ENCODE data around the gene SPATA9. TPM values are rescaled to one million over a fixed set of nuclear protein-coding genes. Genes with fewer than 3 reads are reported as not detected.
"Not testable (repeated sequence)": the region's sequence is repeated elsewhere in the genome, so short reads cannot be mapped to it uniquely, and the experiment has no call there.

SPATA9 gene
- total RNA-seq, 2 donors from 2014 or later, result 0.36 TPM; not detected in 1

DNA sequence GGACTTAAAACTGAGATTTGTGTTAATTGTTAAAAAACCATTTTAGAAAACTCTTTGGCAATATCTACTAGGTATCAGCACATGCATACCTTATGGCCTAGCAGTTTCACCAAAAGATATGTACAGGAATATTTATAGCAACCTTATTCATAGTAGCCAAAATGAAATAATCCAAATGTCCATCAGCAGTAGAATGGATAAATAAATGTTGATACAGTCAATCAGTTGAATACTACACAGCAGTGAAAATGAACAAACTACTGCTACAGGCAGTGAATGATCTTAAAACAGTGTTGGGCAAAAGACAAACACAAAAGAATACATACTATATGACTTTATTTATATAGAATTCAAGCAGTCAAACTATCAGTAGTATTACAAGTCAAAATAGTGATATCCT is 19.8 kb downstream of the SPATA9 start:
- no peaks in the 10 kb centered on the region for H3K9me3 Mint-ChIP-seq
- no peaks in the 10 kb centered on the region for H3K36me3 Mint-ChIP-seq (ENCODE audit: insufficient read depth in 2 of 2)
- no peak overlapping the region for H3K27ac Mint-ChIP-seq
- H3K27me3 Mint-ChIP-seq (ENCODE audit: low read depth), result no peaks in the 10 kb centered on the region
- no peak overlapping the region for H3K4me3 Mint-ChIP-seq
- no peak for DNase-seq
- no peak for ATAC-seq (replicated peaks in 1 of 2)
- H3K4me1 Mint-ChIP-seq (ENCODE audit: low read depth), result no peaks in the 10 kb centered on the region

DNA sequence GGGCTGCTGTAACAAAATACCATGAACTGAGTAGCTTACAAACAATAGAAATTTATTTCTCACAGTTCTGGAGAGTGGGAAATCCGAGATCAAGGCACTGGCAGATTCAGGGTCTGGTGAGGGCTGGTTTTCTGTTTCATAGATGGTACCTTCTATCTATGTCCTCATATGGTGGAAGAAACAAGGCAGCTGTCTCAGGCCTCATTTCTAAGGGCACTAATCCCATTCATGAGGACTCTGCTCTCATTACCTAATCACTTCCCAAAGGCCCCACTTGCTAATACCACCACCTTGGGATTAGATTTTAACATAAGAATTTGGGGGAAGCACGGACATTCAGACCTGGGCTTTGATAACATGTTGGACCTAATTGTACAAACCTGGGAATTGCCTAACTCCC is 22.7 kb downstream of the SPATA9 start:
- Mint-ChIP-seq H3K36me3 (ENCODE audit: insufficient read depth in 2 of 2) (no peaks in the 10 kb centered on the region), H3K27ac (no peak overlapping the region), H3K4me3 (no peak overlapping the region), H3K27me3 (ENCODE audit: low read depth) (no peaks in the 10 kb centered on the region), H3K9me3 (no peaks in the 10 kb centered on the region), H3K4me1 (ENCODE audit: low read depth) (no peaks in the 10 kb centered on the region)
- DNase-seq (no peak), ATAC-seq (replicated peaks in 1 of 2) (no peak)

DNA sequence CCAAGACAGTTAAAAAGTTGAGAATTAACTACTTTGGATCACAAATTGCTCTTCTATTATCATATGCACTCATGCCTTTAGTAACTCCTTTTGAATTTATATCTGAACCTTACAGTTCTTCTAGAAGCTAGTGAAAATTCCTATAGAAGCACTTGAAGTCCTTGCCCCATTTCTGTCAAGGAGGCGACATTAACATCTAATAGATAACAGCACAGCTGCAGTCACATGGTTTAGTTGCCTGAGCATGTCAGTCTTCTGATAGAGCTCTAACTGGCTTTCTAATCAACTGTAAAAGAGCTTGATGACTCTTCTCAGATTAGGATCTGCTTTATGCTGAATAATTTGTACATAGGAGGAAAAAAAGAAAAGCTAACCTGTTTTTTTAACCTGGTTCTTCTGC is 27.2 kb downstream of the SPATA9 start:
- peaks cover 0 to 3% of the 10 kb centered on the region in 2 donors for H3K36me3 Mint-ChIP-seq (ENCODE audit: insufficient read depth in 2 of 2)
- H3K4me3 Mint-ChIP-seq, result no peak overlapping the region
- DNase-seq, result no peak

DNA sequence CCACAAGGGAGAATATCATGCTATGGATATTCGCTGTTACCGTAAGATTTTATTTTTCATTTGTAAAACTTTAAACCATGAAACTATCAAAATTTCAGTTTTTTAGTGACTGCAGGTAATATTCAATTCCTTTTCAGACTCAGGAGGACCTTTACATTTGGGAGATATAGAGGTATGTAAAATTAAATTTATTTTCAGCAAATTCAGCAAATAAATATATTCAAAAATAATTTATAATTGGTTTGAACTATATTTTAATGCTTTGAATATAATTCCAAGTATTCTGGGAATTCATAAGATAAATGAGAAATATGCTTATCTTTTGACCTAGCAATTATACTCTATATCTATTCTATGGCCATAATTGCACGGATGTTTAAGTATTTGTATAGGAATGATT is 28.6 kb downstream of the SPATA9 start:
- Mint-ChIP-seq H3K27ac (no peak overlapping the region), H3K36me3 (ENCODE audit: insufficient read depth in 2 of 2) (peaks cover 0 to 3% of the 10 kb centered on the region in 2 donors), H3K4me3 (no peak overlapping the region), H3K4me1 (ENCODE audit: low read depth) (no peaks in the 10 kb centered on the region), H3K27me3 (ENCODE audit: low read depth) (no peaks in the 10 kb centered on the region), H3K9me3 (no peaks in the 10 kb centered on the region)
- DNase-seq, result no peak
- no peak for ATAC-seq (replicated peaks in 1 of 2)

More for the DNA sequence above, 27.2 kb downstream of the SPATA9 start:
- no peaks in the 10 kb centered on the region for H3K27me3 Mint-ChIP-seq (ENCODE audit: low read depth)
- no peak overlapping the region for H3K27ac Mint-ChIP-seq
- H3K9me3 Mint-ChIP-seq, result no peaks in the 10 kb centered on the region
- no peak for ATAC-seq (replicated peaks in 1 of 2)
- no peaks in the 10 kb centered on the region for H3K4me1 Mint-ChIP-seq (ENCODE audit: low read depth)

DNA sequence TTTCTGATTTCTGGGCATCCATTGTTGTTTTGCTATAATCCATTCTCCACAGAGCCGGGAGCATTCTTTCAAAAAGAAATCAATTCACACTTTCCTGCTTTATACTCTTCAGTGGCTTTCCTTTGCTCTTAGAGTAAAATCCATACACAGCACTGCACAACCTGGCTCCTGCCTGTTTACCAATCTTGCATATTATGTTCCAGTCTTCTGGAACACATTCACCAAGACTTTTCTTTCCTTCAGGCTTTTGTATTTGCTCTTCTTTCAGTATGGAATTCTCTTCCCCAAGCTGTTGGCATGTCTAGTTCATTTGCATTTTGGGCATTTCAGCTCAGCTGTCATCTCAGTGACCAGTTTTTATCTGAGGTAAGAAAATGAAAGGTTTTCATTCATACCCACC is 29.9 kb downstream of the SPATA9 start:
- Mint-ChIP-seq H3K4me1 (ENCODE audit: low read depth) (peaks cover 5% of the 10 kb centered on the region), H3K27me3 (ENCODE audit: low read depth) (no peaks in the 10 kb centered on the region), H3K4me3 (no peak overlapping the region), H3K9me3 (no peaks in the 10 kb centered on the region), H3K27ac (no peak overlapping the region), H3K36me3 (ENCODE audit: insufficient read depth in 2 of 2) (peaks cover 0 to 3% of the 10 kb centered on the region in 2 donors)
- ATAC-seq (replicated peaks in 1 of 2) (no peak), DNase-seq (no peak)

DNA sequence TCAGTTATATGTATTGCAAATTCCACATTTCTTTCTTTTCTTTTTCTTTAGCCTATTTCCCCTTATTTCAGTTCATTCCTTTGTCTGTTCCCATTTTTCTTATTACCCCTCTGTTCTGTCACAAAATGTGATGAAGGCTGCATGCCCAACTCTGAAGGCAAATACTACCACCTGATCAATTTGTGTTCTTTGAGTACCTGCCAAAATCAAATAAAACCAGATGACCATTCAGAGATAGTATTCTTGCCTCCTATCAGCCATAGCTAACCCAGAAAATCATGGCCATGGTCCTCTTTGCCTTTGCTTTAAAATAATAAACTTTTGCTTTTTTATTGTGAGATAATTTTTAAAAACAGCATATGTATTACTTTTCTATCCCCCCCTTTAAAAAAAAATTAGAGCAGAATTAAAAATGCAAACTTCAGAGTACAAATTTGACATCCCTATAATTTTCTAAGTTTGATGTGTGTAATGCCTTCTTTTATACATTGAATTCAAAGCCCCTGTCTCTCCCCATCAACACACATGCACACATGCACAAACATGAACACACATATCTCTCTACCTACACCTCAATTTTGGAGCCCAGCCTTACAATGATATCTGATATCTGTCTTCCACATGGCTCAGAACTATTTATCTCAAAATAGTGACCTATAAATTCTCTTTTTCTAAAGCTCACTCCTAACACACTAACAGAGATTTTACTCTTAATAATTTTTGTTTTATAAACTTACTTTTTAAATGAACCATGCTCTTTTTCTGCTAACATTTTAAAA is 32.8 kb downstream of the SPATA9 start:
- ATAC-seq (replicated peaks in 1 of 2) (no peak), DNase-seq (no peak)
- no peaks in the 10 kb centered on the region for H3K9me3 Mint-ChIP-seq
- peaks cover 19% of the 10 kb centered on the region for H3K4me1 Mint-ChIP-seq (ENCODE audit: low read depth)
- H3K4me3 Mint-ChIP-seq, result no peak overlapping the region
- no peaks in the 10 kb centered on the region for H3K27me3 Mint-ChIP-seq (ENCODE audit: low read depth)
- H3K36me3 Mint-ChIP-seq (ENCODE audit: insufficient read depth in 2 of 2), result peaks cover 0 to 3% of the 10 kb centered on the region in 2 donors
- H3K27ac Mint-ChIP-seq, result no peak overlapping the region

DNA sequence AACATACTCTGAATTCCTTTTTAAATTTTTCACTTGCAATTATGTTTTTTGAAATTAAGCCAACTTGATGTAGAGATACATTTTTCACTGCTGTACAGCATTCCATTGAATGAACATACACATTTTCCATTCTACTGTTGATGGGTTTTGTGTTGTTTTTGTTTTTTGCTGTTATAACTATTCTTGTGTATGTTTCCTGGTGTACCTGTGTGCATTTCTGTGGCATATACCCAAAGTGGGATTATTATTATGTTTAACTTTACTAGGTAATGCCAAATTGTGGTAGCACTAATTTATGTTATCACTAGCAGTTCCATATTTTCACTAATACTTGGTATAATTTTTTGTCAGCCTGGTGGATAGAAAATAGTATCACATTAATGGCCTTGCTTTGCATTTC is 33.5 kb downstream of the SPATA9 start:
- no peak for ATAC-seq (replicated peaks in 1 of 2)
- Mint-ChIP-seq H3K4me3 (peak overlapping the region in 1 of 2 donors; percentile 9), H3K27me3 (ENCODE audit: low read depth) (no peaks in the 10 kb centered on the region), H3K4me1 (ENCODE audit: low read depth) (peaks cover 25% of the 10 kb centered on the region), H3K27ac (no peak overlapping the region), H3K36me3 (ENCODE audit: insufficient read depth in 2 of 2) (peaks cover 0 to 3% of the 10 kb centered on the region in 2 donors), H3K9me3 (no peaks in the 10 kb centered on the region)
- DNase-seq, result no peak

DNA sequence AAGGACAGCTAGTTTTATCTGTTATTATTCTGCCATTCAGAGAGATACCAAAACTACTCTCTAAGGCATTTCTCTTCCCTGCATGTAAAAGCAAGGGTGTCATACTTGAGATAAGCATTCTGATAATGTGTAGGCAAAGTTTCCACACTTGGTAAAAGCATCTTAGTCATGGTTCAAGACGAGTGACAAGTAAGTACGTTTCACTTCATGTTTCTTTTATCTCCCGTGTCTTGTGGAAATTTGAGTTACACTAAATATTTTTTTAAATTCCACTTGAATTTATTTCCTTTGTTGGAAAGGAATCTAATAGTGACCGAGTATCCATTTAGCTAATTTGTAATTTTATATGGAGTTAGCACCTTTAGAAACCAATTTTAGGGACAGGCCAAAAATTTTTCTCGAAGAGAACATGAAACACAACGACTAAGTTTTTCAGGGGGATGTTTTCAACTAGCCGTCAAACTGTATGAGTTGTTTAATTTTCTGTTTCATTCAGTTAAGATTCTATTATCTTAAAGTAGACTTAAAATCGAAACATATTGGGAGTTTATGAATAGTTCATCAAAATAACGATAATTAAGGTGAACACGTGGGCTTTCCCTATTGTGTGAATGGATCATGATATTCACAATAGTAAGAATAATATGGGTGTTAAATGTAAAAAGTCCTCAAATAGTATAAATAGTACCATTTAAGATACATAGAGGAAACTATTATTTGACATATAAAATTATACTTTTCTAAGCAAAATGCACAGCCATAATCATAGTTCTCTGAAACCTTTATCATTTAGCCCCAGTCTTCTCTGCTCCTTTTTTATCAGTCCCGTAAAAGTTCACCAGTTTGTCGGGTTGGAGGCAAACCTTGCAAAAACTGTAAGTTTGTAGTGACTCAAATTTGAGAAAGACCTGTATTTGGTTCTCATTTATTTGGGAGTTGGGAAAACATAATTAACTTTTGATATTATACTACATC is 34.6 kb downstream of the SPATA9 start:
- Mint-ChIP-seq H3K27ac (peak overlapping the region; percentile 91), H3K4me3 (peak overlapping the region; percentile 81 to 86), H3K9me3 (no peaks in the 10 kb centered on the region), H3K4me1 (ENCODE audit: low read depth) (peaks cover 29% of the 10 kb centered on the region), H3K36me3 (ENCODE audit: insufficient read depth in 2 of 2) (peaks cover 0 to 3% of the 10 kb centered on the region in 2 donors), H3K27me3 (ENCODE audit: low read depth) (no peaks in the 10 kb centered on the region)
- ATAC-seq (replicated peaks in 1 of 2) (peak; percentile 34 to 36), DNase-seq (no peak)

DNA sequence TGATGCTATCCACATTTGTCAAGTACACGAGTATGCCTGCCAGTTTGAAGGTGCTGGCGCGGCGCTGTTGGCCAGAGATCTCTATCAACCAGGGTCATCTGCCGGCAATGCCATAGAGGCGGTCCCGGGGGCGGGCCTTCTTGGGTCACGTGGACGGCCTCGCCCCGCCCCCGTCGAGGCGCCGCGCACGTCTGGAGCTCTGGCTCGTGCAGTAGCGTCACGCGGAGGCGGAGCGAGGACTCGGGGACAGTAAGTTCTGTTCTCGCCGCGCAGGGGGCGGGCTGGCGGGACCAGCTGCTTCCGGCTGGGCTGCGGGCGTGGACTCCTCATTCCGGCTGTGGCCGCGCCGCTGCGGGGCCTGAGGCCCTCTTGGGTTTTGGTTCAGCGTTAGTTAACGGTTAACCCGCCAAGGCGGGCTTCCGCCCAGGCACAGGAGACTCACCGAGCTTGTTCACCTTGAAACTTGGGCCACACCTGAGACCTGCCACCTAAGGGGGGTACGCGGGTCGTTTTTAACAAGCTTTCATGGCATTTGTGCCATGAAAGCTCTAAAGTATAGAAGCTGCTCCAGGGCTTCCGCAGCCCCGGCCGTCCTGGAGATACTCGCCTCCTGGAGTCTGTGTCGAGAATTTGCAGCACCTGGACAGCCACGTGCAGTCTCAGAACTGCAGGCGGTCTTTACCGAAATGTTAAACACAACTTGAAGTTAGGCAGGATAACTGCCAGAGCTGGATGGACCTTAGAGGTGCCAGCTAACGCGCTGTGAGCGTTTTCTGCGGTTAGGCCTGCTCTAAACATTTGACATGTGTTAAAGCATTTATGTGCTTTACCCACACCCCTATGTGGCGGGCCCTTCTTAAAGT is 36.0 kb downstream of the SPATA9 start, which contains the start of gene RFESD:
RFESD (plus strand) TSS at position 209 of the 863 bp plus-strand sequence. CDS start 5,495 bp downstream, outside the sequence.
- Mint-ChIP-seq H3K4me3 (peak within 1 kb of the TSS; percentile 81 to 86), H3K27ac (peak within 1 kb of the TSS; percentile 91), H3K27me3 (ENCODE audit: low read depth) (no peaks in the 10 kb centered on the region), H3K9me3 (no peaks in the 10 kb centered on the region), H3K36me3 (ENCODE audit: insufficient read depth in 2 of 2) (no peaks in the 10 kb centered on the region), H3K4me1 (ENCODE audit: low read depth) (peaks cover 29% of the 10 kb centered on the region)
- peak; percentile 97 to 98 for DNase-seq
- peak; percentile 97 to 98 for ATAC-seq (replicated peaks in 1 of 2)

DNA sequence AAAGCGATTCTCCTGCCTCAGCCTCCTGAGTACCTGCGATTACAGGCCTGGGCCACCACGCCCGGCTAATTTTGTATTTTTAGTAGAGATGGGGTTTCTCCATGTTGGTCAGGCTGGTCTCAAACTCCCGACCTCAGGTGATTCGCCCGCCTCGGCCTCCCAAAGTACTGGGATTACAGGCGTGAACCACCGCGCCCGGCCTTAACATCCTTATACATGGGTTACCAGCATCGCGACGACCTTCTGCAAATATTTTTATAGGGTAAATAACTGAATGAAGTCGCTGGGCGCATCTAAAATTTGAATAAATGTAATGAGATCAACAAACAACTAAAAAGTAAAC is 36.6 kb downstream of the SPATA9 start:
- H3K27me3 Mint-ChIP-seq (ENCODE audit: low read depth); H3K9me3 Mint-ChIP-seq; ATAC-seq (replicated peaks in 1 of 2); H3K36me3 Mint-ChIP-seq (ENCODE audit: insufficient read depth in 2 of 2); DNase-seq: not testable (repeated sequence)
- Mint-ChIP-seq H3K27ac (peak overlapping the region; percentile 70), H3K4me1 (ENCODE audit: low read depth) (peaks cover 29% of the 10 kb centered on the region), H3K4me3 (peak overlapping the region; percentile 81 to 86)

DNA sequence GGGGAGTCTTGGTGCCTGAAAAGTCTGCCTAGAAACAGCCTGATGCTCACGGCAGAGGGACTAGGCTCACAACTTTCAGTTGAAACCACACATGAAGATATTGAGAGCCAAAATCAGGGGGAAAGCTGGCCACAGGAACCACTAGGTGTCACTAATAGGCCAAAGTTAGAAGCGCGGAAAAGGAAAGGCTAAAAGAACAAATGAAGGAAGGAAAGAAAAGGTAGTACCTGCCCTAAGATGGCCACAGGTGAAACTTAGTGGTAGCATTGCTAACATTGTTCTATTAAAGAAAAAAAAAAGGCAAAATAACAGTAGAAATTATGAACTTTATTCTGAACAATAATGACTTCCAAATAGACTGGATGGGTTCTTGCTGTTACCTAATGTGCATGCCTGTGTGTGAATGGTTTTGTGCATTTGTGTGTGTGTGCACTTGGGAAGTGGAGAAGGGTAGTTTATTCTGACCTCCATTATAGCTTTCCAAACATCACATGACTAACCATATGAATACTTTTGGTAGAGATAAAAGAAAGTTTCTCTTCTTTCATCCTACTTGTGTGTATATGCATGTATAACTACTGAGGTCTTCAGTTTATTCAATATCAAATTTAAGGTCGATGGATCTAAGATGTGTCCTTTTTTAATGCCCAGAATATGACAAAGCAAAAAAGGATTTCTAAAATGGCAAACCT is 38.3 kb downstream of the SPATA9 start:
- no peaks in the 10 kb centered on the region for H3K9me3 Mint-ChIP-seq
- H3K36me3 Mint-ChIP-seq (ENCODE audit: insufficient read depth in 2 of 2), result no peaks in the 10 kb centered on the region
- H3K4me3 Mint-ChIP-seq, result peak overlapping the region in 1 of 2 donors; percentile 9
- DNase-seq (peak; percentile 34 to 54), ATAC-seq (replicated peaks in 1 of 2) (no peak)
- no peaks in the 10 kb centered on the region for H3K27me3 Mint-ChIP-seq (ENCODE audit: low read depth)
- no peak overlapping the region for H3K27ac Mint-ChIP-seq
- peaks cover 29% of the 10 kb centered on the region for H3K4me1 Mint-ChIP-seq (ENCODE audit: low read depth)

DNA sequence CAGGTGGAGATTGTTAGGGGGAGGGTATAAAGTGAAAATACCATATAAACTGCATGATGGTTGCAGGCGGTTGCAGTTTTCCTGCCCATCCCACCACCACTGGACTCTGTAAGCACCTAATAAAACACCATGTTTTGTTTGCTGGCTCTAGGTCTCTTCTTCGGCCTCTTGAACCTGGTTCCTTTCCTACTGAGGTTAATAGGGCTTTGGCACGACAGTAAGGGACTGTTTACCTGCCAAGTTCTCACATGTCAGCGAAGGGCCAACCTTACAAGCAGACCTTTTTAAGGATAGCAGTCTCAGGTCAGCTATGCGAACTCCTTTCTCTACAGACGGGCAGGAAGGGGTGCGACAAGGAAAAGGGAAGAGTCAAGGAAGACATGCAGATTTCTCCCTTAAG is 39.6 kb downstream of the SPATA9 start:
- ATAC-seq (replicated peaks in 1 of 2) (no peak), DNase-seq (no peak)
- Mint-ChIP-seq H3K9me3 (no peaks in the 10 kb centered on the region), H3K4me3 (no peak overlapping the region), H3K4me1 (ENCODE audit: low read depth) (peaks cover 27% of the 10 kb centered on the region), H3K27me3 (ENCODE audit: low read depth) (no peaks in the 10 kb centered on the region), H3K36me3 (ENCODE audit: insufficient read depth in 2 of 2) (no peaks in the 10 kb centered on the region), H3K27ac (no peak overlapping the region)

All from activated T-cell treated with anti-CD3 and anti-CD28 coated beads, Interleukin-2, amount 50 U/mL, for 72 hours (primary cell).